ENCODE data around the gene TNFRSF19.

The TNFRSF19 gene

GRCh38 chr13:23703246-23703860 lies 133.1 kb downstream of the TNFRSF19 start:
- H3K4me3 ChIP-seq (replicated peaks; ENCODE audit: low read depth, low read length): no peak overlapping the region
- no peak for DNase-seq (ENCODE audit: extremely low read depth, low read depth)
- TF ChIP-seq CTCF (IDR thresholded peaks at IDR 0.05; ENCODE audit: low read depth, low read length, missing control alignments): no peak

GRCh38 chr13:23705583-23705982 lies 135.4 kb downstream of the TNFRSF19 start:
- no peak for DNase-seq (ENCODE audit: extremely low read depth, low read depth)
- H3K4me3 ChIP-seq (replicated peaks; ENCODE audit: low read depth, low read length): no peak overlapping the region
- no peak for TF ChIP-seq CTCF (IDR thresholded peaks at IDR 0.05; ENCODE audit: low read depth, low read length, missing control alignments)

- no peak overlapping the region for H3K4me3 ChIP-seq (replicated peaks; ENCODE audit: low read depth, low read length)
- TF ChIP-seq CTCF (IDR thresholded peaks at IDR 0.05; ENCODE audit: low read depth, low read length, missing control alignments): peak; percentile 35
- no peak for DNase-seq (ENCODE audit: extremely low read depth, low read depth)
These were observed 137.5 kb downstream of the TNFRSF19 start for GRCh38 chr13:23707674-23708073.

- TF ChIP-seq CTCF (IDR thresholded peaks at IDR 0.05; ENCODE audit: low read depth, low read length, missing control alignments): peak; percentile 6
- H3K4me3 ChIP-seq (replicated peaks; ENCODE audit: low read depth, low read length): no peak overlapping the region
- no peak for DNase-seq (ENCODE audit: extremely low read depth, low read depth)
These were observed 139.3 kb downstream of the TNFRSF19 start for GRCh38 chr13:23709536-23709935.

- TF ChIP-seq CTCF (IDR thresholded peaks at IDR 0.05; ENCODE audit: low read depth, low read length, missing control alignments): no peak
- DNase-seq (ENCODE audit: extremely low read depth, low read depth): no peak
- no peak overlapping the region for H3K4me3 ChIP-seq (replicated peaks; ENCODE audit: low read depth, low read length)
These were observed 140.2 kb downstream of the TNFRSF19 start for GRCh38 chr13:23710366-23710765.

- no peak overlapping the region for H3K4me3 ChIP-seq (replicated peaks; ENCODE audit: low read depth, low read length)
- DNase-seq (ENCODE audit: extremely low read depth, low read depth): no peak
- TF ChIP-seq CTCF (IDR thresholded peaks at IDR 0.05; ENCODE audit: low read depth, low read length, missing control alignments): no peak
These were observed 141.1 kb downstream of the TNFRSF19 start for GRCh38 chr13:23711355-23711754.

- no peak overlapping the region for H3K4me3 ChIP-seq (replicated peaks; ENCODE audit: low read depth, low read length)
- no peak for DNase-seq (ENCODE audit: extremely low read depth, low read depth)
- TF ChIP-seq CTCF (IDR thresholded peaks at IDR 0.05; ENCODE audit: low read depth, low read length, missing control alignments): no peak
These were observed 144.5 kb downstream of the TNFRSF19 start for GRCh38 chr13:23714672-23715071.
